GM21529 (cell line): Measurements from ENCODE around the gene SLC2A10.

ENCODE experiments used
- ATAC-seq: cut with Tn5 transposase; IDR thresholded peaks from one replicate; pipeline ENCODE4 v1.9.1; 2021; ENCODE audit not compliant: unreplicated experiment

Gene SLC2A10

GRCh38 chr20:46701986-46702385, 7.5 kb upstream of the SLC2A10 start:
- ATAC-seq: no peak

GRCh38 chr20:46702447-46703203, 6.8 kb upstream of the SLC2A10 start:
- no peak for ATAC-seq

GRCh38 chr20:46703435-46703834, 6.0 kb upstream of the SLC2A10 start:
- ATAC-seq: no peak

- no peak for ATAC-seq
Measured at GRCh38 chr20:46704714-46705377, 4.6 kb upstream of the SLC2A10 start.

- no peak for ATAC-seq
Measured at GRCh38 chr20:46705378-46705729, 4.1 kb upstream of the SLC2A10 start.

- no peak for ATAC-seq
Measured at GRCh38 chr20:46706242-46706641, 3.2 kb upstream of the SLC2A10 start.

- ATAC-seq: no peak
Measured at GRCh38 chr20:46708172-46708860, 1.1 kb upstream of the SLC2A10 start.

GRCh38 chr20:46709055-46709458, 392 bp upstream of the SLC2A10 start:
- no peak for ATAC-seq

GRCh38 chr20:46710153-46710913, 884 bp downstream of the SLC2A10 start:
- no peak for ATAC-seq

- no peak for ATAC-seq
Measured at GRCh38 chr20:46712056-46712636, 2.7 kb downstream of the SLC2A10 start.

GRCh38 chr20:46713957-46714834, 4.7 kb downstream of the SLC2A10 start:
- no peak for ATAC-seq

GRCh38 chr20:46715292-46715756, 5.9 kb downstream of the SLC2A10 start:
- no peak for ATAC-seq

- ATAC-seq: no peak
Measured at GRCh38 chr20:46717818-46718541, 8.5 kb downstream of the SLC2A10 start.

- ATAC-seq: no peak
Measured at GRCh38 chr20:46720019-46720418, 10.6 kb downstream of the SLC2A10 start.

GRCh38 chr20:46720776-46721425, 11.5 kb downstream of the SLC2A10 start:
- ATAC-seq: no peak

- ATAC-seq: no peak
Measured at GRCh38 chr20:46721476-46721875, 12.0 kb downstream of the SLC2A10 start.

- ATAC-seq: no peak
Measured at GRCh38 chr20:46722450-46722849, 13.0 kb downstream of the SLC2A10 start.

GRCh38 chr20:46723039-46723438, 13.6 kb downstream of the SLC2A10 start:
- ATAC-seq: no peak
